GM12892 (cell line): Measurements from ENCODE around the gene PM20D1.

ENCODE experiments used
- POLR2A ChIP-seq: IDR thresholded peaks from 2 replicates; pipeline ENCODE4 v1.6.1; 2011; ENCODE audit warnings: low read depth, low read length, control low read depth
- POLR2AphosphoS5 ChIP-seq: IDR thresholded peaks from 2 replicates; pipeline ENCODE4 v1.6.1; 2011; ENCODE audit warnings: low read depth, low read length, control low read depth

DNA sequence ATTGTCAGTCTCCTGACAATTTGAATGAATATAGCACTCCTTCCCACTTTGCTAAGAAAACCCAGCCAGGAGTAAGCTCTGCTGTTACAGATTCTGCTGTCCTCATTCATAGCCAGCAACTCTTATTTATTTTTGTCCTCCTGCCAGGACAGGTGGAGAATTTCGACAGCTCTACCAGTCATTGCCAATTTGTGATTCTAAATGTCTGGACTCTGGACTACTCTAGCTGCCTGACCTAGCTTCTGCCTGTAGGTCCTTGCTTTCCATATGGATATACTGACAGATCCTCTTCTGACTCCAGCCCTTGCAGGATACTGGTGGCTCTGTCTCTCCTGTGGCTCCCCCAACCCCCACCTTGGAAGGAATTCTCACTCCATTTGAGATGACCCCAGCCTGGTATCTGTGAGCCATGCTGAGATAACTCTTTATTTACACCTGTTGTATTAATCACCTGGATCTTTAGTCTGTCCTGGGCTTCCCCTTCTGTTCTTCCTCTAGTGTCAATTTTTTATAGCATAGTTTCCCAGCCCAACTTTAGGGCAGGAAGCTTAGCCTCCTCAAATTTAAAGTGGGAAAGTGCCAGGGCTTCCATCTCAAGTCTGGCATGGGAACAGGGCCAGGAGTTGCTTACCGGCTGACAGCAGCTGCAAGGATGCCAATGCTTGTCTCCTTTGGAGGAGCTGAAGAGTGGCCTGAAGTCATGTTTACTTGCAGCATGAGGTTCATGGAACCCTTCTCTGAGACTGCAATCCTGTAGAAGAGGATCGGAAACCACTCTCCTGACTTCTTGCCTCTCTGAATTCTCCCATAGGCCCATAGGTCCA lies 6.7 kb downstream of the PM20D1 start:
- no peak for TF ChIP-seq POLR2AphosphoS5
- no peak for TF ChIP-seq POLR2A
